ENCODE data around the gene OSER1.

Gene OSER1

GRCh38 chr20:44172572-44172950 is 38.0 kb downstream of the OSER1 start:
- no peak for DNase-seq

- no peak for DNase-seq
These were observed 38.6 kb downstream of the OSER1 start for GRCh38 chr20:44171775-44172571.

DNA sequence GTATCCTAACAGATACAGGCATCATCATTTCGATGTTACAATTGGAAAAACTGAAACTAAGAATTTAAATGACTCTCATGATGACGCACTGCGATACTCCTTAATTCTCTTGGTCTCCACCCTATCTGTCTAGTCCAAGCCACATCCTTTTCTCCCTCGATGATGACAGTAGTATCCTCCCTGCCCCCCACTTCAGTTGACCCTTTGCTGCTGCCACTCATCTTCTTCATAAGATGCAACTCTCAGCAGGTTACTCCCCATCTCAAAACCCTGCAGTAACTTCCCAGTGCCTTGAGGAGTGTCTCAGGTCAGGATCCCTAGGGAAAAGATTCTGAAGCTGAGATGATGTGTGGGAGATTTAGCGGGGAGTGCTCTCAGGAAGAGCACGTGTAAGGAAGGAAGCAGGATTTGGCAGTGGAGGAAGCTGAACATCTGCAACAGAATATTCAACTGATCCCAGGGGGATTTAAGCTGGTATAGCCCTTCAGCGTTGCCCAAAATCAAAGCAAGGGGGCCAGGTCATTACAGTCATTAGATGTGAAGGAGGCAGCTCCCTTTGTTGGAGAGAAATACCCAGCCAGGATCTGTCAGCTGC is 39.7 kb downstream of the OSER1 start:
- DNase-seq = no peak

DNA sequence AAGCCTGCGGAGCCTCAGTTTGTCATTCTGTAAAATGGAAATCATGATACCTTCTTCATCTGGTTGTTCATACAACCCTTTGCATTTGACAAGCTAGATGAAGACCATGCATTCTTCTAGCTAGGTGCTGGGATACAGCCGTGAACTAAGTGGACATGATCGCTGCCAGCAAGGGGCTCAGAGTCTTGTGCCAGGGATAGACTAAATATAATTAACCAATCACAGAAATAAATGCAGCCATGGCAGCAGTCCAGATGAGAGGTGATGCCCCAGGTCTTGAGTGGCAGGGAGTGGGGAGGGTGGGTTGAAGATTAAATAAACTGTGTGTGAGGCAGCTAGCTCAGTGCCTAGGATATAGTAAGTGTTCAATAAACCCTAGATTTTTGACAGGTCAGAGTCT is 42.8 kb downstream of the OSER1 start:
- DNase-seq = no peak

DNA sequence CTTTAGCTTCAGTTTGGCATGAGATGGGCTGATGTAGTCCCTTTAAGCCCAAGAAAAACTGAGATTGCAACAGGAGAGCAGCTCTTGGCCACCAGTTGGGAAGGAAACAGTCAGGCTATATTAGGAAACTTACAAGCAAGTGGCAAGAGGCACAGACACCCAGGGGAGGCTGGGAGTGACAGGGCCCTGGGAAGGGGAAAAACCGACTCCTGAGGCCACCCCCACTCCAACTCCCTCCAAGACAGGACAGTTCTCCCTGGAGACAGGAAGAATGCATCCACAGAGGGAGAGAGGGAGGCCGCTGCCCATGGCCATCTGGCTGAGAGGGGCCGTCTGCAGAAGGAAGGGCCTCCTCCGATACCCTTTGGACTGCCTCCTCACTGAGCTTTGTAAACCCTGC is 44.1 kb downstream of the OSER1 start:
- no peak for DNase-seq

DNA sequence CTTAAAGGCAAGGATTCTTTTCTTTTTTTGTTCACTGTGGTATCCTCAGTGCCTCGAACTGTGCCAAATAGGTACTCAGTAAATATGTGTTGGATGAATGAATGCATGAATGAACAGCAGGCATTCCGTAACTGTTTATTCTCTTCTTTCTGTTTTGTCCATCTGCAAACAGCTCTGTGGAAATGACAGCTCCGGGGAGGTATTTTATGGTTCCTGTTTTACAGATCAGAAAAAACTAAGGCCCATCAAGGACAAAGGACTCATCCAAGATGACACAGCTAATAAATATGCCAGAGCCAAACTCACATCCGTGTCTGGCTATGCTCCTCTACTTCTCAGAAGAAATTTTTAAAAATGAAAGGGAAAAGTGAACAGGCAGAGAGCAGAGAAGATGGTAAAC is 44.6 kb downstream of the OSER1 start:
- DNase-seq = no peak

DNA sequence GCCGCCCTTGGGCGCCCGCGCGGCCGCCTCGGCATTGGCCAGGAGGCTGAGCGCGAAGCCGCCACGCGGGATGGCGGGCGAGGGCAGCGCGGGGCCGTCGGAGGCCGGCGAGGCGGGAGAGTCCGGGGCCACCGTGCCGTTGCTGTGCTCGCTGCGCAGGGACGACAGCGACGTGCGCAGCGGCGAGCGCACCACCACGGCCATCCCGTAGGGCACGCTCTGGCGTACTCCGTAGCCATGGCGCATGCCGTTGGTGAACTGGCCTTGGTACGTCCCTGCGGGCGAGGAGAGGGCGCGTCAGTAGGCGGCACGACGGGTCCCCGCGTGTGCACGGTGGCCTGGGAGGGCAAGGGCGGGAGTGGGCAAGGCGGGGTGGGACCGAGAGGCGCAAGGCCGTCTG is 50.4 kb downstream of the OSER1 start:
- no peak for DNase-seq

DNA sequence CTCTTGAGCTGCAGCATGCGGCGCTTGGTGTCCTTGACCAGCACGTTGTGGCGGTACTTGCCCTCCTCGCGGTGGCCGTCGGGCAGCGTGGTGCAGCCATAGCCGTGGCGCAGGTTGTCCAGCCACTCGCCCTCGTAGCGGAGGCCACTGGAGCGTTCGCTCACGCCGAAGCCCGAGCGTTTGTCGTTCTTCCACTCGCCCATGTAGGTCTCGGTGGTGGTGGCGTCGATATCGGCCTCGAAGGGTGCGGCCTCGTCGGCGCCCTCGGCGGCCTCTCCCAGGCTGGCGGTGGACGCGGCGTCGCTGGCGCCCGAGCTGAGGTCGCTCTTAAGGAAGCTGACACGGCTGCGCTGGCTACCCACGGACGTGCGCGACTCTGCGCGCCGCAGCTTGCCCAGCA is 50.9 kb downstream of the OSER1 start:
- no peak for DNase-seq

DNA sequence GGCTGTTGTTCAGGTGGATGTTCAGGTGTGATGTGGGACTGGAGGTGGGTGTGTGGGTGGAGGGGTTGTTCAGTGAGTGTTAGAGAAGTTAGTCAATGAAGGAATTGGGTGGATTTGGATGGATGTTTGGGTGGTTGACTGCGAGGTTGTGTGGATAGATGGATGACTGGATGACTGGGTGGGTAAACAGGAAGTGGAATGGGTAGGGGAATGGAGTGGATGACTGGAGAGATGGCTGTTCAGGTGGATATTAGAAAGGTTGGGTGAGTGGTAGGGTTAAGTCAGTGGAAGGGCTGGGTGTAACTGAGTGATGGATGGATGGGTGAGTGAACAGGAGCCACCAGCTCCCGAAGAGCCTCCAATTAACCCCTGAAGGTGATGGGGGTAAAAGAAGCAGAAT is 51.4 kb downstream of the OSER1 start:
- DNase-seq = no peak

DNA sequence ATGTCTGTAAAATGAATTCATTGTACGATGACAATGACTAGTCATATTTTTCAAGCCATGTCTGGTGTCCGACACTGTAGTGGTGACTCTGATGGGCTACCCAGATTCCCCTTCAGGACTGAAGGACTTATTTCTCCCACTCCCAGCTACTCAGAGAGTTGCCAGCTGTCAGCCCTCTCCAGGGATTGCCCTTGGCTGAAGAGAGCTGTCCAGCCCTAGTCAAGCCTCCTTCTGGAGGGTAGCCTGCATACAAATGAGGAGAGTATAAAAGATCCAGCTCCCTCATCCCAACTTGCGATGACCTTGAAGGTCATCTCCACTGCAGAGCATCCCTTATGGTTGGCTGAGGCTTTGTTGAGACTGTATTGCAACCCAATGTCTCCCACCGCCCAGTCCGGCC is 53.5 kb downstream of the OSER1 start:
- no peak for DNase-seq

DNA sequence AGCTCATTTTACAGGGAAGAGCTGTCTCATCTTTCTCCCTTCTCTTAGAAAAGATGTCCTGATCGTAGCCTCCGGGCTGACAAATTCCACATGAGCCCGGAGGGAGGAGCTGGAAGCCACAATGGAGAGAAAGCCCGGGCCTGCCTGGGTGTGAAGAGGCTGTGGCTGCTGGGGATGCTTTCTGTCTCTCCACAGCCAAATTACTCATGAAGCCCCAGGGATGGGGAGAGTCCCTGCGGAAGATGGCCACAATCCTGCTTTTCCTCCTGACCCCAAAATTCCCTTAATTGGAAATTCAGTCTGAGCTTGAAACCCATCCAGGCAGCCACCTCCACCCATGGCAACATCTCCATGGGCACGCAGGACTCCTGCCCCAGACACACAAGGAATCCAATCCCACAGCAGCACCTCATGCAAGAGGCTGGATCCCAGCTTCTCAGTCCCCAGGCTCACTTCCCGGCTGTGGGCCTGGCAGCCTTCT is 56.0 kb downstream of the OSER1 start:
- peak; percentile 14 for DNase-seq

GRCh38 chr20:44153636-44154043 is 56.9 kb downstream of the OSER1 start:
- no peak for DNase-seq

GRCh38 chr20:44151621-44152416 is 58.8 kb downstream of the OSER1 start:
- DNase-seq = no peak

GRCh38 chr20:44146272-44146671 is 64.3 kb downstream of the OSER1 start:
- no peak for DNase-seq
